HG03520 (cell line): ENCODE data around the gene NR0B1.

ENCODE experiments used
- ATAC-seq: cut with Tn5 transposase; IDR thresholded peaks from one replicate; pipeline ENCODE4 v1.9.1; 2021; ENCODE audit warnings: mild to moderate bottlenecking, moderate library complexity; ENCODE audit not compliant: unreplicated experiment

NR0B1 gene

GRCh38 chrX:30275498-30275897 is 33.7 kb downstream of the NR0B1 start:
- no peak for ATAC-seq

- ATAC-seq, result no peak
Observed at GRCh38 chrX:30270639-30271038, 38.6 kb downstream of the NR0B1 start.

GRCh38 chrX:30262763-30263162 is 46.4 kb downstream of the NR0B1 start:
- ATAC-seq, result no peak

- ATAC-seq, result no peak
Observed at GRCh38 chrX:30261012-30261411, 48.2 kb downstream of the NR0B1 start.

- no peak for ATAC-seq
Observed at GRCh38 chrX:30259927-30260326, 49.3 kb downstream of the NR0B1 start.
